Lung (tissue), 12 donors: Measurements from ENCODE around the gene SRGN. TPM values are rescaled to one million over a fixed set of nuclear protein-coding genes. Genes with fewer than 3 reads are reported as not detected.

Experiments
- ATAC-seq: fragments of 200-7000 bp; cut with Tn5 transposase; one replicate; pipeline ENCODE4 v1.9.1; 2020; ENCODE audit warnings: moderate number of reproducible peaks; ENCODE audit not compliant: insufficient read depth, low FRiP score
- DNase-seq, 3 donors: peaks; one replicate each; pipeline ENCODE4 v3.0.0-alpha.2; 2013 to 2017
- H3K27ac ChIP-seq, 2 donors: one replicate each; pipeline ENCODE4 v1.5.1; 2013; ENCODE audit warnings: mild to moderate bottlenecking in 2 of 2, moderate library complexity in 2 of 2, control low read depth in 1 of 2, inconsistent platforms in 1 of 2, low read depth in 1 of 2, low read length in 1 of 2
- H3K27me3 ChIP-seq, 3 donors: one replicate each; pipeline ENCODE4 v1.5.1; 2013; ENCODE audit warnings: low read length in 2 of 3; ENCODE audit not compliant: control insufficient read depth in 3 of 3, insufficient read depth in 3 of 3
- H3K36me3 ChIP-seq, 4 donors: one replicate each; pipeline ENCODE4 v1.5.1; 2013; ENCODE audit warnings: low read length in 4 of 4, mild to moderate bottlenecking in 1 of 4, moderate library complexity in 1 of 4; ENCODE audit not compliant: control insufficient read depth in 4 of 4, insufficient read depth in 4 of 4
- H3K4me1 ChIP-seq, 5 donors: one replicate each; pipeline ENCODE4 v1.5.1; 2013; ENCODE audit warnings: low read length in 5 of 5, mild to moderate bottlenecking in 2 of 5, moderate library complexity in 1 of 5; ENCODE audit not compliant: control insufficient read depth in 5 of 5, insufficient read depth in 5 of 5
- H3K4me3 ChIP-seq: one replicate; pipeline ENCODE4 v1.5.1; 2013; ENCODE audit warnings: mild to moderate bottlenecking, control low read depth, moderate library complexity
- H3K9ac ChIP-seq, 2 donors: one replicate each; pipeline ENCODE4 v1.5.1; 2013; ENCODE audit warnings: low read length in 2 of 2, control low read depth in 1 of 2; ENCODE audit not compliant: insufficient read depth in 1 of 2
- H3K9me3 ChIP-seq, 4 donors: one replicate each; pipeline ENCODE4 v1.5.1; 2013; ENCODE audit warnings: low read length in 3 of 4, mild to moderate bottlenecking in 1 of 4, moderate library complexity in 1 of 4; ENCODE audit not compliant: control insufficient read depth in 4 of 4, insufficient read depth in 3 of 4
- WGBS, 2 donors: extraction: QIAGEN DNeasy Blood & Tissue Kit; methylation state at CpG; one replicate each; pipeline ENCODE4 v1.1.7; 2013; 5-methylcytosine and 5-hydroxymethylcytosine counted together
- polyA plus RNA-seq, 2 donors: library from polyadenylated mRNA; stranded (reverse); fragments of 200-250 nt; gene quantifications; one replicate each; pipeline ENCODE4 v1.2.1, GENCODE V29; 2013
- total RNA-seq, 2 donors: library from RNA; depleted of rRNA in 1 of 2; stranded (reverse); fragments of >200 nt in 1 of 2; gene quantifications; one replicate each; pipeline ENCODE4 v1.2.1, GENCODE V29; 2014 to 2021
- TF ChIP-seq, protein P1 (sequence below): IDR thresholded peaks from 2 replicates; pipeline ENCODE4 v1.5.1; 2012; ENCODE audit warnings: mild to moderate bottlenecking; ENCODE audit errors: control extremely low read depth, extremely low read depth
- donor health status: control.
- donor health status: control.
- donor health status: Bipolar disorder and iron deficiency.
- donor health status: healthy.
- donor health status: DM: yes; HTN: yes; CAD: no.

SRGN gene
- total and polyA plus RNA-seq, 4 donors, result 58.1 to 1,336 (median 240) TPM

DNA sequence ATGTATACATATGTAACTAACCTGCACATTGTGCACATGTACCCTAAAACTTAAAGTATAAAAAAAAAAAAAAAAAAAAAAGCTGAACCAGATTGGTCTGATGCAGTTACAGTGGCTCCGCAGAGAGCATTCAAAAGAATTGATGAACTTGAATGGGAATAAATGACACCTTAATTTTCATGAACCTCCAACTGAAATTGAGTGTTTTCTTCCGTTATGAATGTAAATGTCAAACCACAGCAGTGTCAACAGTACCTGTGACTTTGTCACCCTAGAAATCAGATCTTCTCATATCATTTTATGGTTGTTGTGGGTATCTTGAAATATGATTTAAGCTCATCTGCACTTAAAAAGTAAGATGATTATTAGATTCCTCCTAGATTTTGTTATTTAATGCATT is 32.7 kb upstream of the SRGN start:
- Histone ChIP-seq H3K4me1 (peaks cover 0 to 5% (median 0%) of the 10 kb centered on the region in 5 donors), H3K9me3 (no peaks in the 10 kb centered on the region), H3K36me3 (no peaks in the 10 kb centered on the region), H3K27ac (no peak overlapping the region), H3K4me3 (no peak overlapping the region), H3K9ac (no peak overlapping the region), H3K27me3 (no peaks in the 10 kb centered on the region)
- 81 to 85% methylated on average over 2 of the region's 2 CpGs for WGBS, 2 donors
- DNase-seq (no peak), ATAC-seq (no peak)
- TF ChIP-seq, protein P1, sequence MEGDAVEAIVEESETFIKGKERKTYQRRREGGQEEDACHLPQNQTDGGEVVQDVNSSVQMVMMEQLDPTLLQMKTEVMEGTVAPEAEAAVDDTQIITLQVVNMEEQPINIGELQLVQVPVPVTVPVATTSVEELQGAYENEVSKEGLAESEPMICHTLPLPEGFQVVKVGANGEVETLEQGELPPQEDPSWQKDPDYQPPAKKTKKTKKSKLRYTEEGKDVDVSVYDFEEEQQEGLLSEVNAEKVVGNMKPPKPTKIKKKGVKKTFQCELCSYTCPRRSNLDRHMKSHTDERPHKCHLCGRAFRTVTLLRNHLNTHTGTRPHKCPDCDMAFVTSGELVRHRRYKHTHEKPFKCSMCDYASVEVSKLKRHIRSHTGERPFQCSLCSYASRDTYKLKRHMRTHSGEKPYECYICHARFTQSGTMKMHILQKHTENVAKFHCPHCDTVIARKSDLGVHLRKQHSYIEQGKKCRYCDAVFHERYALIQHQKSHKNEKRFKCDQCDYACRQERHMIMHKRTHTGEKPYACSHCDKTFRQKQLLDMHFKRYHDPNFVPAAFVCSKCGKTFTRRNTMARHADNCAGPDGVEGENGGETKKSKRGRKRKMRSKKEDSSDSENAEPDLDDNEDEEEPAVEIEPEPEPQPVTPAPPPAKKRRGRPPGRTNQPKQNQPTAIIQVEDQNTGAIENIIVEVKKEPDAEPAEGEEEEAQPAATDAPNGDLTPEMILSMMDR, result no peak

DNA sequence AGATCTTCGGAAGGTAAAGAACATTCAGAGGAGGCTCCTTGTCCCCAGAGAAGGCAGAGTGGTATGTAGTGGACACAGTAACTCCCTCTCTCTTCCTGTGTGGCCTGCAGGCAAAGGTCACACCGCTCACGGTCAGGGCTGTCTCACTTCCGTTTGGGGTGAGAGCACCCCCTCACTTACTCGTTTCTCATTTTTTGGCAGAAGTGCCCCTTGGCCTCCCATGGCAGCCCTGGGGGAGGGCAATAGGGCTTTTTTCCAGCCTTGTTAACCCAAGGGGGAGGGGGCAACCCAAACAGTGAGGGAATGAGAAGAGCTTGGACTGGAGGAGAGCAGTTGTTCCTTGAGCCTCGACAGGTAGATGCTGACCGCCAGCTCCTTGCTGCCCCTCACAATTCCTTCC is 31.8 kb upstream of the SRGN start:
- no peaks in the 10 kb centered on the region for H3K36me3 ChIP-seq
- DNase-seq (no peak), ATAC-seq (peak; percentile 59)
- no peak overlapping the region for H3K4me3 ChIP-seq
- no peaks in the 10 kb centered on the region for H3K9me3 ChIP-seq
- 40 to 42% methylated on average over 7 of the region's 7 CpGs for WGBS, 2 donors
- H3K9ac ChIP-seq, result no peak overlapping the region
- TF ChIP-seq, protein P1, result no peak
- H3K27me3 ChIP-seq, result no peaks in the 10 kb centered on the region
- peaks cover 0 to 6% (median 0%) of the 10 kb centered on the region in 5 donors for H3K4me1 ChIP-seq
- H3K27ac ChIP-seq, result peak overlapping the region in 1 of 2 donors; percentile 82

DNA sequence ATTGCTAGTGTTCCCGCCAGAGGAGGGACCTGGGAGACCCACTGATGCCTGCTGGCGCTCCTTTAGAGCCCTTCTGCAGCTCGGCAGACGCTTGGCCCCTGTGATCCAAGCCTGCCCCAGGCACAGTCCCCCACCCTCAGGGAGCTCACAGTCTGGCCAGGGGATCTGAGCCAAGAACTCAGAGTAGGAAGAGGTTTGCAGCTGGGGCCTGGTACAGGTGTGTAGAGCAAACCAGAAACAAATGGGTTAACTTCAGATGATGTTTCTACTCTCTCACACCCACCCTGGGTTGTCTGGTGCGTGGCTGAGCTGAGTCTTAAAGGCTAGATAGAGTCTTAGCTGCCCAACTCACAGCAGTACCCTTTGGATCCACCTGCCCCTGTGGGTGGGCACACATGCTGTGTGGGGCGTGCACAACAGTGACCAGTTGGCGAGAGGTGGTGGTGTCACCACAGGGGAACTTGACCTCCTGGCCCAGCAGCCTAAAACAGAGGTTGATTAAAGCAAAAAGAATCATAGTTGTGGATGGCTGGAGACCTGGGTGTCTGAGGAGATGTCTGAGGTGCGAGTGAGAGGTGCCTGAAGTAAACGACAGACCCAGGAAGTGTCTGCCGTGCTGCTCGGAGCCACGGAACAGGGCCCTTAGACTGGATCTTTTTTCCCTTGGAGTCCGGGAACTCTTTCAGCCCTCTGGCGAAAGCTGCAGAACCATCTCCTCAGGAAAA is 31.2 kb upstream of the SRGN start:
- no peak for DNase-seq
- peak overlapping the region; percentile 60 to 82 for H3K27ac ChIP-seq

More for the DNA sequence above, 31.2 kb upstream of the SRGN start:
- Histone ChIP-seq H3K9me3 (no peaks in the 10 kb centered on the region), H3K27me3 (no peaks in the 10 kb centered on the region), H3K4me3 (no peak overlapping the region), H3K9ac (no peak overlapping the region), H3K4me1 (peaks cover 0 to 6% (median 2%) of the 10 kb centered on the region in 5 donors), H3K36me3 (no peaks in the 10 kb centered on the region)
- no peak for ATAC-seq
- 64 to 71% methylated on average over 14 of the region's 14 CpGs for WGBS, 2 donors
- TF ChIP-seq, protein P1, result no peak
